ENCODE measurements around the gene ZC2HC1B. TPM values are rescaled to one million over a fixed set of nuclear protein-coding genes. Genes with fewer than 3 reads are reported as not detected.

ZC2HC1B gene
- total and polyA plus RNA-seq, 12 donors, result 0.28 TPM; not detected in 11

- TF ChIP-seq, protein P1, sequence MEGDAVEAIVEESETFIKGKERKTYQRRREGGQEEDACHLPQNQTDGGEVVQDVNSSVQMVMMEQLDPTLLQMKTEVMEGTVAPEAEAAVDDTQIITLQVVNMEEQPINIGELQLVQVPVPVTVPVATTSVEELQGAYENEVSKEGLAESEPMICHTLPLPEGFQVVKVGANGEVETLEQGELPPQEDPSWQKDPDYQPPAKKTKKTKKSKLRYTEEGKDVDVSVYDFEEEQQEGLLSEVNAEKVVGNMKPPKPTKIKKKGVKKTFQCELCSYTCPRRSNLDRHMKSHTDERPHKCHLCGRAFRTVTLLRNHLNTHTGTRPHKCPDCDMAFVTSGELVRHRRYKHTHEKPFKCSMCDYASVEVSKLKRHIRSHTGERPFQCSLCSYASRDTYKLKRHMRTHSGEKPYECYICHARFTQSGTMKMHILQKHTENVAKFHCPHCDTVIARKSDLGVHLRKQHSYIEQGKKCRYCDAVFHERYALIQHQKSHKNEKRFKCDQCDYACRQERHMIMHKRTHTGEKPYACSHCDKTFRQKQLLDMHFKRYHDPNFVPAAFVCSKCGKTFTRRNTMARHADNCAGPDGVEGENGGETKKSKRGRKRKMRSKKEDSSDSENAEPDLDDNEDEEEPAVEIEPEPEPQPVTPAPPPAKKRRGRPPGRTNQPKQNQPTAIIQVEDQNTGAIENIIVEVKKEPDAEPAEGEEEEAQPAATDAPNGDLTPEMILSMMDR (IDR thresholded peaks at IDR 0.05), result no peak
- Histone ChIP-seq H3K36me3 (no peaks in the 10 kb centered on the region), H3K27me3 (no peaks in the 10 kb centered on the region), H3K4me3 (no peak overlapping the region), H3K4me1 (peaks cover 0 to 10% (median 0%) of the 10 kb centered on the region in 9 donors), H3K27ac (no peak overlapping the region), H3K9me3 (peaks cover 0 to 8% (median 0%) of the 10 kb centered on the region in 11 donors)
- intact Hi-C loops (cut with DNase I), result no loop called here
- ATAC-seq, result no peak
- no peak for DNase-seq
- 61 to 62% methylated on average over 3 of the region's 3 CpGs for WGBS, 2 donors
Measured at GRCh38 chr6:143976806-143977349, 112.6 kb downstream of the ZC2HC1B start.

DNA sequence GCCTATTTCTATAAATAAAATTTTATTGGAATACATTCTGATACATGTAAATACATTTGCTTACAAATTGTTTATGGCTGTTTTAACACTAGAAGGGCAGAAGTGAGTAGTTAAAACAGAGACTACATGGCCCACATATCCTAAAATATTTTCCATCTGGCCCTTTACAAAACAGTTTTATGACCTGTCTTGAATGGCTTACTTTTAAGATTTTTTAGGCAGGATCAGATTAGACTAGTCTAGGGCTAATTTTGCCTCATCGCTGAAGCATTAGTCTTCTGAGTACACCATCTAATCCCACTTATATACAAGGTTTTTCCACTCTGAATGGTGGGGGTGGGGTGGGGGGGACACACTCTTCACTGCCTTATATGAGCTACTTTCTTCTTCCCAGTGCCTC is 116.6 kb downstream of the ZC2HC1B start:
- Histone ChIP-seq H3K9me3 (peaks cover 0 to 8% (median 0%) of the 10 kb centered on the region in 11 donors), H3K27me3 (no peaks in the 10 kb centered on the region), H3K36me3 (no peaks in the 10 kb centered on the region), H3K4me3 (no peak overlapping the region), H3K27ac (no peak overlapping the region), H3K4me1 (peaks cover 0 to 10% (median 0%) of the 10 kb centered on the region in 9 donors)
- DNase-seq, result no peak
- WGBS, 2 donors, result 96 to 97% methylated on average over 1 of the region's 1 CpG
- ATAC-seq, result no peak
- TF ChIP-seq, protein P1 (IDR thresholded peaks at IDR 0.05), result no peak
- intact Hi-C loops (cut with DNase I), result no loop called here

DNA sequence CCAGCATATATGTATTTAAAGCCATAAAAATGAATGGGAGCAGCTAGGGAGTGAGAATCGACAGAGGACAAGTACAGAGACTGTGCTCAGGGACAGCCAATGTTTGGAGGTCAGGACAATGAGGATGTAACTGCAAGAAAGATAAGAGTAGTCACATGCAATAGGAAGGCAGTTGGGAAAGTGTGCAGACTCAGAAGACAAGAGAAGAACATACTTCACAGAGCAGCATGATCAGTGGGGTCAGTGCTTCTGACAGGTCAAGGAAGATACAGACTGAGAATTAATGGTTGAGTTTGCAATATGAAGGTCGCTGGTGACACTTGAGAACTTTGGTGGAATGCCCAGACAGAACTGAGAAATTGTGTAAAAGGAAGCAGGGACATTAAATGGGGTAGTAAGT is 118.7 kb downstream of the ZC2HC1B start:
- DNase-seq, result no peak
- intact Hi-C loops (cut with DNase I), result no loop called here
- no peak overlapping the region for H3K27ac ChIP-seq
- H3K27me3 ChIP-seq, result no peaks in the 10 kb centered on the region
- H3K36me3 ChIP-seq, result no peaks in the 10 kb centered on the region
- TF ChIP-seq, protein P1 (IDR thresholded peaks at IDR 0.05), result no peak
- H3K4me3 ChIP-seq, result no peak overlapping the region
- peaks cover 0 to 8% (median 0%) of the 10 kb centered on the region in 11 donors for H3K9me3 ChIP-seq
- ATAC-seq, result no peak
- 70 to 78% methylated on average over 2 of the region's 2 CpGs for WGBS, 2 donors
- H3K4me1 ChIP-seq, result peaks cover 0 to 5% (median 0%) of the 10 kb centered on the region in 9 donors

DNA sequence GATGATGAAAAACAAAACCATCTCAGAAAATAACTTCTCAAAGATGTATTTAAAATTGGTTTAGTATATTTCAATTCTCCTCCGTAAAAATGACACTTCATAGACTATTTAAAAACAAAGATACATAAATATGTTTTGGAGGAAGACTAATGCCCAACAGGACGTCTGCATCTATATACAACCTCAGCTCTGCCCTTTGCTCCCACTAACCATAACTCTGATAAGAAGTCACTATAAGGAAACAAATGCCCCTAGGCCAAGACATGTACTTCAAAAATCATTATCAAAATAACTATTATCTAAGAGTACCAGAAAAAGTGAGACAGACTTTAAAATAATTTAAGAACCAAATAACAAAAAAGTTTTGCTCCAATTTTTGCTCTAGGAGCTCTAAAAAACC is 120.4 kb downstream of the ZC2HC1B start:
- Histone ChIP-seq H3K4me1 (peaks cover 0 to 5% (median 0%) of the 10 kb centered on the region in 9 donors), H3K36me3 (no peaks in the 10 kb centered on the region), H3K4me3 (no peak overlapping the region), H3K27ac (no peak overlapping the region), H3K27me3 (no peaks in the 10 kb centered on the region), H3K9me3 (peaks cover 0 to 20% (median 0%) of the 10 kb centered on the region in 11 donors)
- TF ChIP-seq, protein P1 (IDR thresholded peaks at IDR 0.05), result no peak
- WGBS, 2 donors, result 71 to 74% methylated on average over 2 of the region's 2 CpGs
- no peak for DNase-seq
- ATAC-seq, result no peak
- intact Hi-C loops (cut with DNase I), result no loop called here
